ENCODE results near the gene KCTD12. TPM values are rescaled to one million over a fixed set of nuclear protein-coding genes. Genes with fewer than 3 reads are reported as not detected.

The KCTD12 gene
- total RNA-seq, 1 experiment from 2014 or later = 2.8 TPM

GRCh38 chr13:76883236-76883635 is 3.0 kb downstream of the KCTD12 start:
- no peak for TF ChIP-seq CTCF (IDR thresholded peaks at IDR 0.05; ENCODE audit: unreplicated experiment)
- Mint-ChIP-seq H3K4me1 (ENCODE audit: low read depth, unreplicated experiment) (no peaks in the 10 kb centered on the region), H3K27ac (ENCODE audit: unreplicated experiment) (no peak overlapping the region), H3K9me3 (ENCODE audit: low read depth, unreplicated experiment) (no peaks in the 10 kb centered on the region), H3K36me3 (ENCODE audit: insufficient read depth, unreplicated experiment) (peaks cover 18% of the 10 kb centered on the region), H3K27me3 (ENCODE audit: unreplicated experiment) (no peaks in the 10 kb centered on the region), H3K4me3 (ENCODE audit: low read depth, unreplicated experiment) (no peak overlapping the region)
- intact Hi-C loops (cut with micrococcal nuclease; ENCODE audit: unreplicated experiment) = loop anchor here (5.0 kb wide), 1 partner anchor 1011 kb away; no protein-coding TSS in a partner anchor
- DNase-seq = no peak
- CTCF ChIA-PET = no interaction called here
- BruUV-seq (replicated peaks) = no TSS peak

GRCh38 chr13:76882431-76882830 is 3.8 kb downstream of the KCTD12 start:
- no peak for DNase-seq
- Mint-ChIP-seq H3K4me1 (ENCODE audit: low read depth, unreplicated experiment) (no peaks in the 10 kb centered on the region), H3K9me3 (ENCODE audit: low read depth, unreplicated experiment) (no peaks in the 10 kb centered on the region), H3K36me3 (ENCODE audit: insufficient read depth, unreplicated experiment) (peaks cover 18% of the 10 kb centered on the region), H3K27me3 (ENCODE audit: unreplicated experiment) (no peaks in the 10 kb centered on the region), H3K27ac (ENCODE audit: unreplicated experiment) (no peak overlapping the region), H3K4me3 (ENCODE audit: low read depth, unreplicated experiment) (no peak overlapping the region)
- intact Hi-C loops (cut with micrococcal nuclease; ENCODE audit: unreplicated experiment) = loop anchor here (5.0 kb wide), 1 partner anchor 1010 kb away; no protein-coding TSS in a partner anchor
- BruUV-seq (replicated peaks) = no TSS peak
- no peak for TF ChIP-seq CTCF (IDR thresholded peaks at IDR 0.05; ENCODE audit: unreplicated experiment)
- CTCF ChIA-PET = no interaction called here

- H3K27me3 Mint-ChIP-seq (ENCODE audit: unreplicated experiment) = no peaks in the 10 kb centered on the region
- CTCF ChIA-PET = no interaction called here
- no peak overlapping the region for H3K27ac Mint-ChIP-seq (ENCODE audit: unreplicated experiment)
- no peaks in the 10 kb centered on the region for H3K4me1 Mint-ChIP-seq (ENCODE audit: low read depth, unreplicated experiment)
- TF ChIP-seq CTCF (IDR thresholded peaks at IDR 0.05; ENCODE audit: unreplicated experiment) = no peak
- no peak overlapping the region for H3K4me3 Mint-ChIP-seq (ENCODE audit: low read depth, unreplicated experiment)
- no peak for DNase-seq
- H3K9me3 Mint-ChIP-seq (ENCODE audit: low read depth, unreplicated experiment) = no peaks in the 10 kb centered on the region
- BruUV-seq (replicated peaks) = no TSS peak
- peaks cover 2% of the 10 kb centered on the region for H3K36me3 Mint-ChIP-seq (ENCODE audit: insufficient read depth, unreplicated experiment)
- intact Hi-C loops (cut with micrococcal nuclease; ENCODE audit: unreplicated experiment) = loop anchor here (5.0 kb wide), 1 partner anchor 1008 kb away; no protein-coding TSS in a partner anchor
These were observed 6.3 kb downstream of the KCTD12 start for GRCh38 chr13:76879883-76880270.

- TF ChIP-seq CTCF (IDR thresholded peaks at IDR 0.05; ENCODE audit: unreplicated experiment) = no peak
- CTCF ChIA-PET = no interaction called here
- intact Hi-C loops (cut with micrococcal nuclease; ENCODE audit: unreplicated experiment) = no loop called here
- no peak overlapping the region for H3K27ac Mint-ChIP-seq (ENCODE audit: unreplicated experiment)
- H3K27me3 Mint-ChIP-seq (ENCODE audit: unreplicated experiment) = no peaks in the 10 kb centered on the region
- H3K9me3 Mint-ChIP-seq (ENCODE audit: low read depth, unreplicated experiment) = no peaks in the 10 kb centered on the region
- no TSS peak for BruUV-seq (replicated peaks)
- no peaks in the 10 kb centered on the region for H3K36me3 Mint-ChIP-seq (ENCODE audit: insufficient read depth, unreplicated experiment)
- no peaks in the 10 kb centered on the region for H3K4me1 Mint-ChIP-seq (ENCODE audit: low read depth, unreplicated experiment)
- H3K4me3 Mint-ChIP-seq (ENCODE audit: low read depth, unreplicated experiment) = no peak overlapping the region
- DNase-seq = no peak
These were observed 6.9 kb downstream of the KCTD12 start for GRCh38 chr13:76879203-76879882.
